HG03175 (cell line): Measurements from ENCODE around the gene MAP3K14.

ENCODE experiments used
- ATAC-seq: cut with Tn5 transposase; IDR thresholded peaks from one replicate; pipeline ENCODE4 v1.9.1; 2021; ENCODE audit warnings: mild to moderate bottlenecking, moderate library complexity; ENCODE audit not compliant: unreplicated experiment

Gene MAP3K14

DNA sequence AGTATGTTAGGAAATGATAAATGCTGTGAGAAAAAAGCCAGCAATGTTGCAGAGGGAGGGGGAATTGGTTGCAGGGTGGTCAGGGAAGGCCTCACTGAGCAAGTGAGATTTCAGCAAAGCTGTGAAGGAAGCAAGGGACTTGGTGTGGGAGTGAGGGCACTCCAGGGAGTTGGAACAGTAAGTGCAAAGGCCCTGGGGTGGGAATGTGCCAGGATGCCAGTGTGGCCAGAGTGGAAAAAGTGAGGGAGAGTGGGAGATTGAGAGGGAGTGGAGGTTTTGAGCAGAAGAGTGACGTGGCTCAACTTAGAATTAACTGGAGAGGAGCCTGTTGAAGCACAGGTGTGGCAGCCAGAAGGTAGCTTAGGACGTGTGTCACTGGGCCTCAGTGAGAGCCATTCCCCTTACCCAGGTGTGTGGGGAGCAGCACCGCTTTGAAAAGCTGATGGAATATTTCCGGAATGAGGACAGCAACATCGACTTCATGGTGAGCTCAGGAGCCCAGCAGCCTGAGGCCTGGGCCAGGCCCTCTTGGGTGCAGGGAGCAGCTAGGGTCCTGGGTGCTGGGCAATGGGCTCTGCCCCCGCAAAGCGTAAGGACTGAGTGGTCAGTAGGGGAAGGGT is 78.6 kb downstream of the MAP3K14 start:
- no peak for ATAC-seq

DNA sequence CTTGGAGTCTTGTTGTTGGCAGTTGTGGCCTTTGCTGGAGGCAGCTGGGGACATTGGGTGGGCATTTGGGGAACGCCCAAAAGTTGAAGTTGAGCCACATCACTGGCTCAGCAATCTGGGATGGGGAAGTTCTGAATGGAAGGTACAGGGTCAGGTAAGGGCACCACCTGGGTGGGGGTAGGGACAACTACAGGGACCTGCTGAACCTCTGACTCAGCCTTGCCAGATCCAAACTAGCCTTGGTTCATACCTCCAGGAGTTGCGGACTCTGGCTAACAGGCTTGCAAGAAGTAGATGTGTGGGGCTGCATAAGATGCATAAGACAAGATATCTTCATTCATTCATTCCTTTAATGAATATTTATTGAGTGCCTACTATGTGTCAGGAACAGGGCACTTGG is 79.1 kb downstream of the MAP3K14 start:
- no peak for ATAC-seq

DNA sequence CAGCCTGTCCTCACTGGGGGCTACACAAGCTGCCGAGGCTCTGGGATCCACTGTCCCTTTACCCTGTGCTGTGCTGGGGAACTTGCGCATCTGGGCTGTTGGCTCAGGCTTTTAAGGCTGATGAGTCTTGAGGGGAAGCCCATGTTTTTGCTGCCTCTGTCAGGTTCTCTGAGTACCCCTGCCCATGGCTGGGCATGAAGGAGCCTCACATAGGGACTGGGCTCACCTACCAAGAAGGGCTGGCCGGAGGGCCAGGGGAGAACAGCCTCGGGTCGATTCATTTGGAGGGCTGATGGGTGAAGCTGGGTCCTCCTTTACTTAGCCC is 80.6 kb downstream of the MAP3K14 start:
- ATAC-seq, result no peak

DNA sequence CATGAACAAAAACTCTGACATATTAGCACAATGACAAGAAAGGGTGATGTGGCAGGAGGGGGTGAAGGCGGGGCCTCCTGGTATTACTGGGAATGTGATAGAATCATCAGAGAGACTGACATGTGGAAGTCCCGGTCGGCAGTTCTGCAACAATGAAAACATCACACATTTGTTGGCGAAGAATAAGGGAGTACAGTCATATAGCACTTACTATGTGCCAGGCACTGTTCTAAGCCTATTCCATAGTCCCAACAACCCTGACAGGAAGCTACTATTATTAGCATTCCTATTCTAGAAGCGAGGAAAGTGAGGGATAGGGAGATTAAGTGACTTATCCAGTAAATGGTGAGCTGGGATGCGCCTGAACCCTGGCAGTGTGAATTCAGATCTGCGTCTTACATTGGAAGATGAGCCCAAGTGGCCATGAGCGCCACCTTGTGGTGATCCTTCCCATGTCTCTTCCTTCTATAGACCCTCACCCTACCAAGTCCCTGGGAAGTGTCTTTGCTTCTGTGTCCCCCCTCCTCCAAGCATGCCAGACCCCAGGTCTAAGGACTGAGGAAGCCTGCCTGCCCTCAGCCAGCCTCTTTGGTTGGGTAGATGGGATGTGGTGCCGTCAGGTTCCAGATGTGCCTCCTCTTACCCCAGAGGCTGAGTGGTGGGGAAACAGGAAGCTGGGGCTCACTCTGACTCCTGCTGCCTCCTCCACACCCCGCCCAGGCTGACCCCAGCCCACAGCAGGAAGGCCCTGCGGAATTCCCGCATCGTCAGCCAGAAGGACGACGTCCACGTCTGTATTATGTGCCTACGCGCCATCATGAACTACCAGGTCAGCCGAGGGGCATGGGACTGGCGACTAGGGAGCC is 81.2 kb downstream of the MAP3K14 start:
- no peak for ATAC-seq

DNA sequence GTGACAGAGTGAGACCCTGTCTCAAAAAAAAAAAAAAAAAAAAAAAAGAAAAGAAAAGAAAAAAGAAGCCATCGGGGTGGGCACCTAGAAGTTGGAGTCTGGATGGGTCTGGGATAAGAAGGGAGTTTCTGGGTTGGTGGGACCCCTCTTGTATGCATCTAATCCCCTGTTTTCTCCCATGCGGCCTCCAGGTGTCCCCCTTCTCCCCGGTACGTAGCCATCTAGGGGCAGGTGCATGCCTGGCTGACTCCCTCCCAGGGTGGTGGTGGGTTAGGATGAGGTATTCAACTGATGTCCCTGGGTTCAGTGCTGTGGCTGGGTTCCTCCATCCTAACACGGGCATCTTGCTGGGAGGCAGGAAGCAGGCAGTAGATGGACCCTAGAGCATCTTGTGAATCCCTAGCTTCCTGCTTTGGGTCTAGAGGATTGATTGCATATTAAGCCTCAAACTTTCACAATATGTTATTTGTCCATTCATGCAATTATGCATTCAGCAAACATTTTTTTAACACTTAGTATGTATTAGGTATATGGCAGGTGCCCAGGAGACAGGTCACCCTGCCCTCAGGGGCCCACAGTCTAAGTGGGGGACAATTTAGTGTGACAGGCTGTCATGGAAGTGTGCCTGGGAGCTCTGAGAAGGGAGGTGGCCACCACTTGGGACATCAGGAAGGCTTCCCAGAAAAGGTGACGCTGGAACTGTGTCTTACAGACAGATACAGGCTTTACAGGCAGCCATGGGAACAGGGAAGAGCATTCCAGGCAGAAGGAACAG is 82.0 kb downstream of the MAP3K14 start:
- no peak for ATAC-seq

DNA sequence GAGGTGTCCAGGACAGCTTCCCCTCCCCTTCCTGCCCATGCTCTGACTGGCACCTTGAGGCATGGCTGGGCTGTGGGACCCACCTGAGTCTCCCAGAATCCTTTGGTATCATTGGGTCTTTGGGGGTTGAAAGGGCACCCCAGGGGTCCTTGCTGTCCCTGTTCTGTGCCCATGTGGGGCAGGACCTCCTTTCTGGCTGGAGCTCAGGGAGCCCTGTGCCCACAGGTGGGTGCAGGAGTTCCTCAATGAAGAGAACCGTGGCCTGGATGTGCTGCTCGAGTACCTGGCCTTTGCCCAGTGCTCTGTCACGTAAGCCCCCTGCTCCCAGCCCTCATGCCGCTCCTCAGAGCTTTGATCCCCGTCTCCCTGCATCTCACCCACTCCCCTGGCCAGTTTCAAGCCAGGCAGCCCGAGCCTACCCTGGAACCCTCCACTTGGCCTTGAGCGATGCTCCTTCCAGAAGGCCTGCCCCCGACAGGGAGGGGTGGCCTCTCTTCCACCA is 83.3 kb downstream of the MAP3K14 start:
- no peak for ATAC-seq

DNA sequence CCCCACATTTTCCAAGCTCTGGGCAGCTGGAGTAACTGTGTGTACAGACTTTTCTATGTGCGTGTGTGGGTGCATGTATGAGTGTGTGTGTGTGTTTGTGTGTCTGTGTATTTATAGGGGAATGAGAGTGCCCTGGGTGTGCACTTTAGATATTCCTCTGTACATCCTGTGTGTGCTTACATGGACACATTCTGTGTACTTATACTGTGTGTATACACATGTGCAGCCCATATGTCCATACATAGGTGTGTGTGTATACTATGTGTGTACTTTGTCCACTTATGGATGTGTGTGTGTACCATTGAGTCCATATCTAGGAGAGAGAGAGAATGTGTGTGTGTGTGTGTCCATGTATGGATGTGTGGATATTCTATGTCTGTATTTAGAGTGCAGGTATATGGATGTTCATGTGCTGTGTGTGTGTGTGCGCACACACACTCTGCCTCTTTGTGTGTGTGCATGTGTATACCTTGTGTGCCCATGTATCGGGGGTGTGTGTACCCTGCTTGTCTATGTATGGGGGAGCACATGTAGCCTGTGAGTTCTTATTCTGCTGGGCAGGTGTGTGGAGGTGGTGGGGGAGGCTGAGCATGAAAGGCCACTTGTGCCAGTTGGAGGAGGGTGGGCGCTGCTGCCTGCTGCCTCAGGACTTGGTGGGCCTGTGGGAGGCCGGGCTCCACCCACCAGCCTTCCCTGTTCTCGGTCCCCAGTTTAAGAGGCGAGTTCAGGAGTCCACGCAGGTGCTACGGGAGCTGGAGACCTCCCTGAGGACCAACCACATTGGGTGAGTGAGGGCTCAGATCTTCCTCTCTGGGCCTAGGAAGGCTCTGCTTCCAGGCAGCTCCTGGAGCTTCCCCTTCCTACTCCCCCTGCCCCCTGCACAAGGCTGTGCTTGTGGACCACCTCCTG is 84.1 kb downstream of the MAP3K14 start:
- ATAC-seq, result no peak

DNA sequence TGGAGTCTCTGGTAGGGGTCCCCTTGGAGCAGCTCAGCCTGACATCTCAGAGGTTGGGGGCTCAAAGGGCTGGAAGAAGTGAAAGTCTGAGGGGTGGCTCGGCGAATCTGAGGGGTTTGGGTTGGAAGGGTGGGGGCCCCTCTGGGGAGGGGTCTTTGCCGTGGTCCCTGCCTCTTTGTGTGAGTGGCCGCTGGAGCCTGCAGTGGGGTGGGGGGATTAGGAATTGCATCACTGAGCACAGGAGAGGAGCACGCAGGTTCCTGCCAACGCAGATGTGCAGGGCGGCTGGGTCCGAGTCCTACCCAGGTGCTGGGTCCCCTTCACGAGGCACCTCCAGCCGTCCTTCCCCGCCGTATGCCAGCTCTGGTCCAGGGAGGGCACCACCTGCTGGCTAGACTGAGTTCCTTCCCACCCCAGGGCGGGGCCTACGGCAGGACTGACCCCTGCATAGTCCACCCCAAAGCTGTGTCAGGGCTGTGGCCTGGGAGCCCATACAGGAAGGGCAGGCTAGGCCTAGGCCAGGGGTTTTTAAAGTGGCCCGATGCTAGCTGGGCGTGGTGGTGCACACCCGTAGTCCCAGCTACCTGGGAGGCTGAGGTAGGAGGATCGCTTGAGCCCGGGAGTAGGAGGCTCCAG is 85.2 kb downstream of the MAP3K14 start:
- ATAC-seq, result no peak

DNA sequence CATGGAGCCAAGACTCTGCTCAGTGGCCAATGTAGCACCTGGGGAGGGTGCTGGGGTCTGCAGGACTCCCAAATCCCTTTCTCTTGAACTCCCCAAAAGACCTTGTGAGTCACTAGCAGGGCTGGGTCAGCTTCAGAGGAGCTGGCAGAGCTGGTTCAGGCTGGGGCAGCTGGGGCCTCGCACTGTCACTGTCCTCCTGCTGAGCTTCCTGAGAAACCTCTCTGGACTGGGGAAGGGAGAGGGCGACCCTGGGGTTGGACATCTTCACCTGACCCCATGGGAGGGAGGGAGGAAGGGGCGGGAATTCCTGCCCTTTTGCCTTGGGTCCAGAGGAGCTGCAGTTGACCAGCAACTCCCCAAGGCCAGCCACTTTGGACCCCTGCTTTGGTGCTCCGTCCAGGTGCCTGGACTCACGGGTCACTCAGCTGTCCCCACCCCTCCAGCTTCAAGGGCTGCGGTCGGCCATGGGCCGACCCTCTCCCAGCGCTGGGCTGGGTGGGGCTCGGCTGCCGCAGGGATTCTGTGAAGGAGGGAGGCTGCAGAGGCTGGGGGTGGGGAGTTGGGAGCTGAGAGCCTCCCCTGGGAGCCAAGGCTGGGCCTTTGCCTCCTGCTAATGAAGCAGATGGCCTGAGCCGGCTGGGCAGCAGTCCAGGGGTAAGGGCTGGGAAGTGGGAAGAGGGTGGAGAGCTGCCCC is 85.9 kb downstream of the MAP3K14 start:
- no peak for ATAC-seq

DNA sequence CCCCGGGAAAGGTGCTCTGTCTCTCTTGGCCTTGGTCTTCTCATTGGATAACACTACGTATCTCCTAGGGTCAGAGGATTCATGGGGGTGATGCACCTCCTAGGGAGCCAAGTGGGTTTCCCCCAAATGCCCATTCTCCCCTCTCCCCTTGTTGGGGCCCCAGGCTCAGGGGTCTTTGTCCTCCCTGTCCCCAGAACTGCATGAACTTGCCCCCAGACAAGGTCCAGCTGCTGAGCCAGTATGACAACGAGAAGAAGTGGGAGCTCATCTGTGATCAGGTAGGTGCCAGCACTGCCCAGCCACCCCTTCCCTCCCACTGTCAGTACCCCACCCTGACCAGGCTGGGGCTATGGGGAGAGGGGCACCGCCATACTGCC is 86.4 kb downstream of the MAP3K14 start:
- no peak for ATAC-seq

DNA sequence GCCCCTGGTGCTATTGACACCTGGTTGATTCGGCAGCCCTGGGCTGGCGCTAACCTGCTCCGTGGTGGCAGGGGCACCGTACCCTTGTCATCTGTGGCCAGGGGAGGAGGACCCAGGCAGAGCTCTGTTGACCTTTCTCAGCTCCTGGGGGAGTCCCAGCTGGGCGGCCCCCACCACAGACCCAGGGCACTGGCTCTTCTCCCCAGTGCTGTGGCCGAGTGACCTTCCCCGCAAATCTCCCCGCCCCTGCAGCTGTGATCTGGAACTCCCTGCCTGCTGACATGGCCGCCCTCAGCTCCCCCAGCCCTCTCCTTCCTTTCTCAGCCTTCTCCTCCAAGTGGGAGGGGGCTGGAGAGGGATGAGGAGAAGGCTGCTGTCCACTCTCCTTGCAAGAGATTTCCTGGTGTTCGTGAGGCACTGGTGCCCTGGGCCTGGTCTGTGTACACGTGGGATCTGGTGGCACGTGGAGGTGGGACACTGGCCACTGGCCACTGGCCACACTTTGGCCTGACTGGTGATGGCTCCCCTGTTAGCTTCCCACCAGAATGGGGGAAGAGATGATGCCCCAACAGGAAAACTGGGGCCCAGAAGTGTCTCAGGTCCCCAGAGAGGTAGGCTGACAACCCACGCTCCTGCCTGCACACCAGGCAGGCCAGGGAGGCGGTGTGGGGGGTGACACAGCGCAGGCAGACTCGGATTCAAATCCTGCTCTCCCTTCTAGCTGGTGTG is 87.0 kb downstream of the MAP3K14 start:
- no peak for ATAC-seq

DNA sequence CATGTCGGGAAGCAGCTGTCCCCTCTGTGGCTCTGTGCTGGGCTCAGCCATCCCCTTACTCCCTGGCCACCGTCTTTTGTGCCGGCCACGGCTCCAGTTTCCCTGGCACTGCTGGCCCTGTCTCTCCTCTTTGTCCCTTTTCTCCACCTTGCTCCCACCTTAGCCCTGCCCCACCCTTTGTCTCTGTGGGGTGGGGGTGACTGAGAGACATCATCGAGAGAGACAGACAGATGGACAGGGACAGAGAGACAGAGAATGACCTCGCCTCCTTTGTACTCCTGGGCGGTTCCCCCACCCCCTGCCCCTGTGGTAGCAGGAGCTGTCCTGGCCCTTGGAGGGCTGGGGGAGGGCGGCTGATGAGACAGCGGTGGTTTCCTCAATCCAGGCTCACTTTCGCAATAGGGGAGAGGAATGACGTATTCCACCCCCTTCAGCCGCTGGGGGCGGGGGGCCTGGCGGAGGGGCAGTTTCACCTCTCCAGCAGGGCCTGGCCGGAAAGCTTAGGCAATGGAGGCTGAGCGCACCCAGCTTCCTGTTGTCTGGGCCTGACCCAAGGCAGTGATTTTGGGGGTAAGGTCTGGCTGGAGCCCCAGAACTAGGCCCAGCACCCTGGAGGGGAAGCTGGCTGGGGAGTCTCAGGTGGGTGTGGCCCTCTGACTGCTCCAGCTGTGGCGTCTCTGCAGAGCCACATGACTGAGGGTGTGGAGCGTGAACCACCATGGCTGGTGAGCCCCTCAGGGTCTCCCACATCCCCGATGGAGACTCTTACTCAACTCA is 87.9 kb downstream of the MAP3K14 start:
- peak; percentile 34 for ATAC-seq

DNA sequence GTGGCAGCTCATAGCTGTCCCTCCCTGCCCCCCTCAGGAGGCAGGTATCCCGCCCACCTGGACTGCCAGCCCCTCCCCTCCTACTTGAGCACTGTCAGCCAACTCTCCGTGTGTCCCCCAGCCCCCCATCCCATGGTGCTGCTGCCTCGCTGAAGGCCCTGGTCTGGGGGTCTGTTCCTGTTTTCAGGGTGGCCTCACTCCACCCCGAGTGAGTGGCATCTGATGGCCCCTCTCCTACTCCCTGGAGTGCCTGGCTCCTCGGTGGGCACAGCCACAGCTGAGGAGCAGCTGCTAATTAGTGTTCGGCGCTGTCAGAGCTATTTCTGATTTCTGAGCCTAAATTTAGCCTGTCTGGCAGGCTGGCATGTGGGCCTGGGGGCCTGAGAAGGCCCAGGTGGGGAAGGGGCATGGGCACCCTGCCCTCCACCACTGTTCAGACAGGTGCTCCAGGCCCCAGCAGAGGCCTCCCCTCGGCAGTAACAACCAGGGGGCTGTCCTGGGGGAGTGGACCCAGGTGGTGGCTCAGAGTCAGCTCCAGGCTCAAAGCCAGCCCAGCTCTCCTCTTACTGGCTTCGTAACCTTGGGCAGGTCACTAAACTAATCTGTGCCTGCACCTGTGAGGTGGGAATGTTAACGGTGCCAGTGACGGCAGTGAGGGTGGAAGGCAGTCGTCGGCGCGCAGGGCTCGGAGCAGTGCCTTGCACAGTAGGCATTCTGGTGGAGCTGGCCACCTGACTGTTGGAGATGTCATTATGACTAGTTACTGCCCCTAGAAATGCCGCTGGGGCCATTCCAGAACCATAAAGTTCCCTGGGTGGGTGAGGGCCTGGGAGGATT is 88.7 kb downstream of the MAP3K14 start:
- ATAC-seq, result no peak

DNA sequence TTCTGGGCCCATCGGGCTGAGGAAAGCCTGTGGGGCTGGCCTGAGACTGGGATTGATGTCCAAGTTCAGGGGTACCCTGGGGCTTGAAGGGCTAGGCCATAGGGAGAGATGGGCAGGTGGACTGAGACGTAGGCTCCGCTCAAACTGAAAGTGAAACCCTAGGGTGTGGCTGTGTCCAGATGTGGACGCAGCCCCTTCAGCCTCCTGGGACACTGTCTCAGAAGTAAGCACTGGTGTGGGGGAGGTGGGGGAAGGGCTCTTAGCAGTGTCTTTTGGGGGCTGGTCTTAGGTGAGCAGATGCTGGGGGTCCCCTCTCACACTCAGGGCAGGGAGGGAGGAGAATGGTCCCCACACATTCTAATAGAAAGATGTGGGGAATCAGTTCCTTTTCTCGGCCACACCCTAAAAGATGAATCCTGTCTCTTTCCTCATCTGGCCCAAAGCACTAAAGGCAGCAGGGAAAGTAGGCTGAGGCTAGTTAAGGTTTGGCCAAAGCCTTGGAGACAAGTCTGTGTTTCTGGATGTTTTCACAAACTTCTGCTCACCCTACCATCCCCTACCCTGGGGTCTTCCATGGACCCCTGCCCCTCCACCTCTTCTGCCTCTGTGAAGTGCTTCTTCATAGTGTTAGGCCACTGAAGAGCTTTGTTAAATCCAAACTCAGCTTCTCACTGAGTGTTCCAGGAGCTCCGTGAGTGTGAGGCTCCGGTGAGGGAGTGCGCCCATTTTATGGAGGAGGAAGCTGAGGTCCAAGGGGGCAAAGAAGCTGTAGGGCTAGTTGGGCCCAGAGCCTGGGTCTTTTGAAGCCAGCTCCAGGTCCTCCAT is 89.5 kb downstream of the MAP3K14 start:
- ATAC-seq, result no peak

DNA sequence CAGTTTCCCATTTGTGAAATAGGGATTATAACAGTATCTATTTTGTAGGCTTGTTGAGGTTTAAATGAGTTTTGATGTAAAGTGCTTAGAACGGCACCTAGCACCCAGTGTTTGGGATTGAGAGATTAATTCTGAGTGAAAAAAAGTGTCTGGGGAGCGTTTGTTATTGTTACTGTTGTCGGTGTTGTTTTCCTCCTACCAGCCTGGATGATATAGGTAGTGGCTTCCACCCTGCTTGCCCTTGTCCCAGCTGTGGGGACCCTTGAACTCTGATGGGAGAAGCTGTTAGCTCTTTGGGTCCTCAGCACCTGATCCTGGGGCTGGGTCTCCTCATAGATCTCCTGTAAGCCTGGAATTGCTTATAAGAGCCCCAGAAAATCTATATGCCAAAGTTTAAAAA is 90.2 kb downstream of the MAP3K14 start:
- no peak for ATAC-seq

DNA sequence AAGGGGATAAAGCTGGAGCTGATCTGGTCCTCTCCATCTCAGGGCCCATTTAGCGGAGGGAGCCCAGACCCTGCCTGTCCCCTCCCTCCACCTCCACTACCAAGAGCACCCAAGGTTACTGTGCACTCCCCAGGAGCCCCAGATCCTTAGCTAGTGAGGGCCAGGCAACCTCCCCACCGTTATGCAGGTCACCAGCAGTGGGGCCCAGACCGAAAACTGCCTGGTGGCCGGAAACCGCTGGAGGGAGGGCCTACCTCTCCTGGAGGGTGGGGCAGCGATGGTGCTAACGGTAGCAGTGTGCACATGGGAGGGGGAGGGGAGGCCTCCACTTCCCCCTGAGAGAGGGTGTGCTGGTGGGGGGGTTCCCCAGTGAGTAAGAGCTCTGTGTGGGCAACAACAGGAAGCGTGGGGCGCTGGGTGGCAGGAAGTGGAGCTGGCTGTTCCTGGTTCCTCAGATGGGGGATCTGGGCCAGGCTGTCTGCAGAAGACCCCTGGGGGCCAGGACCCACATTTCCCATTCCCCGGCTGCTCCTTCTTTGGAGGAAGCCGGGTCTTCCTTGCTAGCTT is 90.8 kb downstream of the MAP3K14 start:
- peak; percentile 41 for ATAC-seq
